Motor neuron (in vitro differentiated cells): Measurements from ENCODE around the gene RMND5A. TPM values are rescaled to one million over a fixed set of nuclear protein-coding genes. Genes with fewer than 3 reads are reported as not detected.

Experiments used
- ATAC-seq, 8 experiments: fragments of 200-7000 bp; cut with Tn5 transposase; replicated peaks in 6 of 8; 2 replicates each; pipeline ENCODE4 v1.8.0; 2021; ENCODE audit warnings: mild to moderate bottlenecking in 8 of 8, moderate library complexity in 8 of 8
- H3K27ac ChIP-seq, 2 donors: fragments of 250-450 bp; sonication (Bioruptor Pico); 2 replicates each; pipeline ENCODE4 v1.9.0; 2021; ENCODE audit warnings: antibody characterized with exemption in 2 of 2, mild to moderate bottlenecking in 2 of 2, moderate library complexity in 1 of 2
- H3K4me1 ChIP-seq, 2 donors: fragments of 250-450 bp; sonication (Bioruptor Pico); replicated peaks in 1 of 2; 2 replicates each; pipeline ENCODE4 v1.6.1; 2021; ENCODE audit warnings: antibody characterized with exemption in 2 of 2, mild to moderate bottlenecking in 2 of 2, moderate library complexity in 1 of 2
- H3K4me3 ChIP-seq, 5 donors: fragments of 250-450 bp; sonication (Bioruptor Pico); 2 replicates each; pipeline ENCODE4 v1.9.0; 2021; ENCODE audit warnings: antibody characterized with exemption in 5 of 5, mild to moderate bottlenecking in 5 of 5, moderate library complexity in 4 of 5
- WGBS, 10 experiments: fragments of 450-650 bp; shearing (Covaris generic); methylation state at CpG; one replicate each; pipeline ENCODE4 v1.0.0; 2022; 5-methylcytosine and 5-hydroxymethylcytosine counted together
- in situ Hi-C, 9 experiments: fragments of 400-800 bp; cut with MboI; loops; one replicate each; pipeline ENCODE4 v1.15.0; 2021; ENCODE audit warnings: low sequenced_read_pairs in 9 of 9, low pct_unique_long_range_greater_than_20kb in 2 of 9; ENCODE audit not compliant: unreplicated experiment in 9 of 9
- total RNA-seq, 8 experiments: library from RNA; unstranded; fragments of 300-600 nt; gene quantifications; 2 replicates each; pipeline versions ENCODE4 v1.2.3 to v1.2.4, GENCODE V29; 2022

Gene RMND5A
- total RNA-seq, 8 experiments from 2014 or later = 23.5 to 55.5 (median 38.2) TPM

DNA sequence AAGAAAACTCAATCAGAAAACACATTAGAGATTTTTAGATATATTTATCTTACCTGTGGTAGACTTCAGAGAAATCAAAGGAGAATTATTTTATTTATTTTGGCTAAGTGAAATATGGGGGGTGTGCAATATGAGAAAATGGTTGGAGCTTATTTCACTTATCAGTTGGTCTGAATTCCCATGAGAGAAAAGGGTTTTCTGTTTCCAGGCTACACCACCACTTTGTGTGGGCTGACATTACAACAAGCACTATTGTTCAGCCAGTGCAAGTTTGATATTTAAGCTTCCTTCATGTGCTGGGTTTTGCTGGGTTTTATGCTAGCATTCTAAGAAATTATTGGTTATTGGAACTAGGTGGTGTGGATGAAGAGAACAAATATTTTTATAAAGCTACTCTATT, 33.5 kb downstream of the RMND5A start:
- Histone ChIP-seq H3K27ac (no peak overlapping the region), H3K4me1 (peaks cover 8 to 10% of the 10 kb centered on the region in 2 donors), H3K4me3 (no peak overlapping the region)
- in situ Hi-C loops = no loop called here
- no peak for ATAC-seq

- WGBS, 10 experiments = 60 to 100% (median 92%) methylated on average over 1 to 3 of the region's 3 CpGs; no CpG with 5 or more reads in 1 of the 10 experiments
- in situ Hi-C loops = no loop called here
- H3K4me1 ChIP-seq = no peaks in the 10 kb centered on the region
- H3K4me3 ChIP-seq = no peak overlapping the region
- no peak overlapping the region for H3K27ac ChIP-seq
- peak in 3 of 8 experiments; percentile 31 to 98 (median 78) for ATAC-seq
These were observed 38.3 kb downstream of the RMND5A start for GRCh38 chr2:86758405-86758804.

DNA sequence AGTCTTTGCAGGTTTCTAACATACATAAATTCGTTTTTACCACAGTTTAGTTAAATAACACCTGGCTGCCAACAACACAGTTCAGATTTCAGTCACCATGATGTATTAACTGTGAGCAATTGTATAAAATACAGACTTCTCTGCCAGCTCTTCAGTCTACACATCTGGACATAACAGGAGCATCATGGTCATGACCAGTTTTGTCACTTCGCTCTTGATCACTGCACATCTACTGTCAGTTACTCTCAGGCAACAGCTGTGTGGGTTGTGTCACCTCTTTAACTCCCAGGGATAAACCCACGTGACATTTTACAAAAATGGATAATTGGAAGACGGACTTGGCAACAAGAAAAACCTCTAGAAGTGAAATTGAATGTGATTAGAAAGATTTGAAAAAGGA, 40.3 kb downstream of the RMND5A start:
- no peak overlapping the region for H3K27ac ChIP-seq
- in situ Hi-C loops = no loop called here
- H3K4me3 ChIP-seq = no peak overlapping the region
- H3K4me1 ChIP-seq = no peaks in the 10 kb centered on the region
- ATAC-seq = no peak
- 40 to 100% (median 90%) methylated on average over 1 to 3 of the region's 4 CpGs; no CpG with 5 or more reads in 1 of the 10 experiments for WGBS, 10 experiments

DNA sequence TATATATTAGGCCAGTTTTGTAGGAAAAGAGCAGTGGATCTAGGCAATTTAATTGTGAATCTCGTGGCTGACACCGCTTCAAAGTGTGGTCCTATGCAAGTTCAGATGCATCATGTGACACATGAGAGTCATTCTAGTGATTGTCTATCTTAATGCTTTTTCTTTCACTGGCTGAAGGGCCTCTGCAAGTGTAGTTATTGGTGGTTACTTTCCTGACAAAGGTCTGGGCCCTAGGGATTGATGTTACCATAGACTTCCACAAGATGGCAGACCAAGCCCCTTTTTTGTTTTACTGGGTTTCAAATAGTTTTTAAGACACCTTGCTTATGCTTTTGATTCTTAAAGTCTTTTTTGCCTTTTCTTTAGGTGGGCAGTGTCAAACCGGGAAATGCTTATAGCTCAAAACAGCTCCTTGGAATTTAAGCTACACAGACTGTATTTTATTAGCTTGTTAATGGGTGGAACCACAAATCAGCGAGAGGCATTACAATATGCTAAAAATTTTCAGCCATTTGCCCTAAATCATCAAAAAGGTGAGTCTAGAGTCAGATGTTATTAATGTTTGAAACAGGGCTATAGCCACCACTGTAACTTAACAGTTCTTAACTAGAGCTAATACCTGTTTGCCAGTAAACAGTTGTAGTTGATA, 44.7 kb downstream of the RMND5A start:
- H3K27ac ChIP-seq = no peak overlapping the region
- no peaks in the 10 kb centered on the region for H3K4me1 ChIP-seq
- in situ Hi-C loops = no loop called here
- ATAC-seq = peak; percentile 68 to 98 (median 83)
- WGBS, 10 experiments = 0 to 100% (median 45%) methylated on average over 1 to 4 of the region's 4 CpGs; no CpG with 5 or more reads in 1 of the 10 experiments
- H3K4me3 ChIP-seq = no peak overlapping the region

- WGBS, 10 experiments = 33 to 100% (median 72%) methylated on average over 1 of the region's 1 CpG; no CpG with 5 or more reads in 2 of the 10 experiments
- Histone ChIP-seq H3K4me1 (no peaks in the 10 kb centered on the region), H3K4me3 (no peak overlapping the region), H3K27ac (no peak overlapping the region)
- no peak for ATAC-seq
- in situ Hi-C loops = no loop called here
These were observed 45.2 kb downstream of the RMND5A start for GRCh38 chr2:86765310-86765695.

- in situ Hi-C loops = no loop called here
- H3K4me1 ChIP-seq = no peaks in the 10 kb centered on the region
- ATAC-seq = no peak
- H3K4me3 ChIP-seq = no peak overlapping the region
- H3K27ac ChIP-seq = no peak overlapping the region
- 73 to 100% (median 96%) methylated on average over 2 to 5 of the region's 5 CpGs; no CpG with 5 or more reads in 3 of the 10 experiments for WGBS, 10 experiments
These were observed 48.3 kb downstream of the RMND5A start for GRCh38 chr2:86768189-86768949.

GRCh38 chr2:86769838-86770237, 49.7 kb downstream of the RMND5A start:
- Histone ChIP-seq H3K27ac (no peak overlapping the region), H3K4me3 (no peak overlapping the region), H3K4me1 (no peaks in the 10 kb centered on the region)
- in situ Hi-C loops = no loop called here
- no peak for ATAC-seq
- 64 to 100% (median 93%) methylated on average over 1 to 4 of the region's 4 CpGs; no CpG with 5 or more reads in 1 of the 10 experiments for WGBS, 10 experiments

GRCh38 chr2:86770816-86771301, 50.8 kb downstream of the RMND5A start:
- Histone ChIP-seq H3K27ac (no peak overlapping the region), H3K4me3 (no peak overlapping the region), H3K4me1 (no peaks in the 10 kb centered on the region)
- ATAC-seq = no peak
- in situ Hi-C loops = no loop called here
- WGBS, 10 experiments = 83 to 100% (median 95%) methylated on average over 1 to 5 of the region's 6 CpGs; no CpG with 5 or more reads in 3 of the 10 experiments

DNA sequence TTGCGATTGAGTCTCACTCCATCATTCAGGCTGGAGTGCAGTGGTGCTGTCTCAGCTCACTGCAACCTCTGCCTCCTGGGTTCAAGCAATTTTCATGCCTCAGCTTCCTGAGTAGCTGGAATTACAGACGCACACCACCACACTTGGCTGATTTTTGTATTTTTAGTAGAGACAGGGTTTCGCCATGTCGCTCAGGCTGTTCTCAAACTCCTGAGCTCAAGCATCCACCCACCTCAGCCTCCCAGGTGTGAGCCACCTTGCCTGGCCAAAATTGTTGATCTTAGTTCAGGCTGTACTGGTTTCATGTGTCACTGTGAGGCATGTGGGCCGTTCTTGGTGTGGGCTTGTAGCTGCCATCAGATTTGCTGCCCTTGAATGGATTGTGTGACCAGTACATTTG, 52.5 kb downstream of the RMND5A start:
- H3K27ac ChIP-seq = no peak overlapping the region
- no peaks in the 10 kb centered on the region for H3K4me1 ChIP-seq
- ATAC-seq = no peak
- in situ Hi-C loops = no loop called here
- 43 to 100% (median 78%) methylated on average over 1 to 5 of the region's 5 CpGs; no CpG with 5 or more reads in 3 of the 10 experiments for WGBS, 10 experiments
- H3K4me3 ChIP-seq = no peak overlapping the region

DNA sequence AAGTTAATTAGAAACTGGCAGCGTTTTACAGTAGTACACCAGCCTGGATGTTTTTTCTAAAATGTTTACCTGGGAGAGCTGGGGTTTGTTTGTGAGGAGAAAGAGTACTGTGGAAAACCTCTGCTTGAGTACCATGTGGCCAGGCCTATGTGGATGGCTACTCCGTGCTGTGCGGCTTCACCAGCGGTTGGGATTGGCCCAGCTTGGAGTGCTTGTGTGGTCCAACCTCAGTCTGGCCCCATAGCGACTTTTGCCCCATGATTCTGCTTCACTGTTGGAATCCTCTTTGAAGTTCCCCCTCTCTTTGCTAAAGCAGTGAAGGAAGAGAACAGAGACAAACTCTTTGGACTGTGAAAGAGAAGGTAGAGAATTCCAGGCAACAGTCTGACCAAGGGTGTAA, 54.8 kb downstream of the RMND5A start:
- in situ Hi-C loops = no loop called here
- Histone ChIP-seq H3K4me3 (no peak overlapping the region), H3K27ac (no peak overlapping the region), H3K4me1 (no peaks in the 10 kb centered on the region)
- no peak for ATAC-seq
- 0 to 93% (median 78%) methylated on average over 1 to 5 of the region's 5 CpGs; no CpG with 5 or more reads in 1 of the 10 experiments for WGBS, 10 experiments

DNA sequence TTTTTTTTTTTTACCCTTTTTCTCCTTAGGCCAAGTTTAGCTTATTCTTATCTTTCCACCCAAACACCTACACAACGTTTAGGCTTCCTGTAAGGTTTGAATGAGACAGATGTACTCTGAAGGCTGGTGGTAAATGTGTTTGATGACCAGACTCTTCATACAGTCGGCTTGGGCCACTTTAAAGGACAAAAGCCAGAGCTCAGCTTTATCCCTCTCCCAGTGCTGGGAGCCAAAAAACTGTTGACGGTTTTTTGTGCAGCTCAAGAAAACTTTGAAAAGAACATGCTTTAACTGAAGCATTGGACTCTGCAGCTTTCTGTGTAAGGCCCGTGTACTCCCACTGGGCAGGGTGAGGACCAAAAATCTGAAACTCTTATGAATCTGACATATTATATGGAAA, 55.2 kb downstream of the RMND5A start:
- in situ Hi-C loops = no loop called here
- no peak overlapping the region for H3K4me3 ChIP-seq
- no peak for ATAC-seq
- WGBS, 10 experiments = 0 to 87% (median 70%) methylated on average over 1 to 4 of the region's 4 CpGs; no CpG with 5 or more reads in 1 of the 10 experiments
- no peak overlapping the region for H3K27ac ChIP-seq
- no peaks in the 10 kb centered on the region for H3K4me1 ChIP-seq

DNA sequence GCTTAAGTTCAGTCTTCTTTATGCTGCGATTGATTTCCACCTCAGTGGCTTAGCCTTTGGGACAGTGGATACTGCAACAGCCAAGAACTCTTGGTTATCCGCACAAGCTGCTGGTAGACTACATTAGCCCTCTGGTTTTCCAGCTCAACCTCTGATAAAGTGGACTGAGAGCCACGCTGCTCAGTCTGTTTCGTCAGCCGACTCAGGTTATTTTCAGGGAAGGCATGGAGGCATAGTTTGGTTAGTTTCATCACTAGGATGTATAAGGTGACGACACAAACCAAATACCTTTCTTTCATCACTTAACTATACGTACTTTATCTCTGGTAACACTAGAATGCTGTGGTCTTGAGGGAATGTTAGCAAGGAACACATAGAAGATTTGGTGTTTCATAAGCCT, 56.4 kb downstream of the RMND5A start:
- no peak overlapping the region for H3K27ac ChIP-seq
- no peak for ATAC-seq
- no peak overlapping the region for H3K4me3 ChIP-seq
- WGBS, 10 experiments = 51 to 100% (median 89%) methylated on average over 1 to 7 of the region's 7 CpGs; no CpG with 5 or more reads in 2 of the 10 experiments
- in situ Hi-C loops = no loop called here
- H3K4me1 ChIP-seq = no peaks in the 10 kb centered on the region

- Histone ChIP-seq H3K4me3 (no peak overlapping the region), H3K27ac (no peak overlapping the region), H3K4me1 (no peaks in the 10 kb centered on the region)
- 0 to 100% (median 63%) methylated on average over 1 to 2 of the region's 2 CpGs; no CpG with 5 or more reads in 2 of the 10 experiments for WGBS, 10 experiments
- peak in 2 of 8 experiments; percentile 59 to 65 for ATAC-seq
- in situ Hi-C loops = no loop called here
These were observed 58.9 kb downstream of the RMND5A start for GRCh38 chr2:86778957-86779356.
